HCT116 (cell line): ENCODE measurements around the gene GARNL3.

Source experiments
- CEBPB ChIP-seq: IDR thresholded peaks from 2 replicates; pipeline ENCODE4 v1.6.1; 2012; ENCODE audit warnings: low read depth
- CTCF ChIP-seq, 3 experiments: fragments of 200-600 bp in 1 of 3; sonication (generic) in 1 of 3; IDR thresholded peaks in 2 of 3; conservative IDR thresholded peaks in 1 of 3; 2 replicates each; pipeline ENCODE4 v1.5.1; 2012 to 2017; ENCODE audit warnings: low read depth in 2 of 3, low read length in 2 of 3, antibody characterized with exemption in 1 of 3, borderline replicate concordance in 1 of 3, control low read depth in 1 of 3, mild to moderate bottlenecking in 1 of 3, mixed read lengths in 1 of 3, mixed run types in 1 of 3, moderate library complexity in 1 of 3; ENCODE audit not compliant: insufficient read depth in 1 of 3
- ELF1 ChIP-seq: IDR thresholded peaks from 2 replicates; pipeline ENCODE4 v1.6.1; 2012; ENCODE audit warnings: low read depth, borderline replicate concordance
- EZH2 ChIP-seq: fragments of 200-600 bp; sonication (generic); IDR thresholded peaks from 2 replicates; pipeline ENCODE4 v1.6.1; 2017; ENCODE audit warnings: antibody characterized with exemption, mixed run types
- EZH2phosphoT487 ChIP-seq: fragments of 200-600 bp; IDR thresholded peaks from 2 replicates; pipeline ENCODE4 v1.6.1; 2018; ENCODE audit warnings: antibody characterized with exemption, borderline replicate concordance
- JUND ChIP-seq: IDR thresholded peaks from 2 replicates; pipeline ENCODE4 v1.6.1; 2012
- POLR2A ChIP-seq: IDR thresholded peaks from 2 replicates; pipeline ENCODE4 v1.7.0; 2011; ENCODE audit warnings: borderline replicate concordance; ENCODE audit not compliant: insufficient read depth, insufficient read length; ENCODE audit errors: extremely low read depth
- POLR2AphosphoS5 ChIP-seq: IDR thresholded peaks from 2 replicates; pipeline ENCODE4 v1.6.1; 2011; ENCODE audit warnings: mild to moderate bottlenecking, low read depth, low read length, moderate library complexity
- RAD21 ChIP-seq: IDR thresholded peaks from 2 replicates; pipeline ENCODE4 v1.6.1; 2012; ENCODE audit warnings: low read depth, mild to moderate bottlenecking
- SP1 ChIP-seq: IDR thresholded peaks from 2 replicates; pipeline ENCODE4 v1.6.1; 2012; ENCODE audit warnings: low read depth
- SRF ChIP-seq: IDR thresholded peaks from 2 replicates; pipeline ENCODE4 v1.6.1; 2012; ENCODE audit warnings: low read depth
- ZFX ChIP-seq: fragments of 450-650 bp; IDR thresholded peaks from 2 replicates; pipeline ENCODE4 v1.6.1; 2017
- ZNF274 ChIP-seq: fragments of 200-500 bp; sonication (Bioruptor generic); IDR thresholded peaks from 2 replicates; pipeline ENCODE4 v1.6.1; 2014; ENCODE audit warnings: mild to moderate bottlenecking, low read depth, low read length, inconsistent platforms

DNA sequence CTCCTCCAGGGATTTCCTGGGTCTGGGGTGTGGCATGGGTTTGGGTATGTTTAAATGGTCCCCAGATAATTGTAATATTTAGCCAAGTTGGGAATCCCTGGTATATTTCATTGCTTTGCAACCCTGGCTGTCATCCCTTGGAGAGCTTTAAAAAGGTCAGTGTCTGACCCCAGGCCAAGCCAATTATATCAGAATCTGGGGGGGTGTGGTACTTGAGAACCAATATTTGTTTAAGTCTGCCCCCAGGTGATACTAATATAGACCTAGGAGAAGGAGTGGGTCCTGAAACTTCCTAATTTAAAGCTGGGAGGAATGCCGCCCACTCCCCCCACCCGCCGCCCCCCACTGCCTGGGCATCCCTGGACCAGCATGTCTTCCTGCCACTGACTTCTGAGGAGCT, 94.2 kb downstream of the GARNL3 start:
- TF ChIP-seq SP1 (no peak), POLR2A (no peak), POLR2AphosphoS5 (no peak), CTCF (IDR thresholded peaks at IDR 0.05 in 2 of 3, conservative IDR thresholded peaks at IDR 0.05 in 1 of 3; ENCODE audit: borderline replicate concordance in 1 of 3, insufficient read depth in 1 of 3, low read depth in 2 of 3, low read length in 2 of 3) (no peak), EZH2phosphoT487 (no peak), ELF1 (no peak), JUND (no peak), ZNF274 (no peak), EZH2 (no peak), SRF (no peak), CEBPB (no peak), RAD21 (no peak), ZFX (no peak)
